HUES64 (cell line): ENCODE data around the gene TBC1D1.

ENCODE experiments used
- H3K27ac ChIP-seq: 2 replicates; pipeline ENCODE4 v1.7.0; 2013; ENCODE audit warnings: low read depth, low read length, inconsistent platforms
- H3K27me3 ChIP-seq: 2 replicates; pipeline ENCODE4 v1.6.1; 2013; ENCODE audit warnings: mild to moderate bottlenecking, low read length; ENCODE audit not compliant: insufficient read depth
- H3K36me3 ChIP-seq: 2 replicates; pipeline ENCODE4 v1.6.1; 2013; ENCODE audit warnings: mild to moderate bottlenecking, low read length; ENCODE audit not compliant: insufficient read depth
- H3K4me1 ChIP-seq: 2 replicates; pipeline ENCODE4 v1.6.1; 2013; ENCODE audit warnings: mild to moderate bottlenecking, low read length, moderate library complexity; ENCODE audit not compliant: insufficient read depth
- H3K4me3 ChIP-seq: 2 replicates; pipeline ENCODE4 v1.5.1; 2013; ENCODE audit warnings: mild to moderate bottlenecking, low read length, moderate library complexity
- H3K9ac ChIP-seq: 2 replicates; pipeline ENCODE4 v1.6.1; 2013; ENCODE audit warnings: mild to moderate bottlenecking, low read depth, low read length
- H3K9me3 ChIP-seq: 2 replicates; pipeline ENCODE4 v1.6.1; 2013; ENCODE audit warnings: low read depth, low read length; ENCODE audit not compliant: insufficient read depth
- WGBS: fragments of 150-250, 120-280 bp; methylation state at CpG from one replicate; pipeline ENCODE4 v1.1.7; 2013; ENCODE audit warnings: missing lambda C conversion rate; 5-methylcytosine and 5-hydroxymethylcytosine counted together

The TBC1D1 gene

DNA sequence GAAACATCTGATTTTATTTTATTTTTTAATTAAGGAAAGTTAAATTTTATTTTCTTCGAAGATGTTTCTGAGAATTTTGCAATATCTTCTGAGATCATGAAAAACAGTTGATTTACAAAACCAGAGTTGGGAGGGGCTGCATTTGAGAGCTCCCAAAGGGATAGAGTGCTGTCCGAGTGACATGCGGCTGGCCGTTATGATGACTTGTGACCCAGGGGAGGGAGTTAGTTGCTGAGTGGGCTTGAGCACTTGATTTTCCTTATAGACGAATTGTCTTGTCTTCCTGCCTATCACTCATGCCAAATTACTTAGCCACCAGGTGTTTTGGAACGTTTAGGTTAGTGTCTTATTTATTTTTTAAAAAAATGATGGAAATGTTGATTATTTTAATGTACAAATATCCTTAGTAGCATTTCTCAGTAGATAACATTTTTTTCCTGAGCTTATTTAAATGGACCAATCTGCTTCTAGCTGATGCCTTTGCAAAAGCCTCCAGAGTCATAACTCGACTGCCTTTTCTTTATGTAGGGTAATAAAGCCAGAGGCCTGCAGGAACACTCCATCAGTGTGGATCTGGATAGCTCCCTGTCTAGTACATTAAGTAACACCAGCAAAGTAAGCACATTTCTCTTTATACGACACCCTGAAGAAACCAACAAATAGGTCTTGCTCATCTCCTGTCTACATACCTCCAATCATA is 154.6 kb downstream of the TBC1D1 start:
- WGBS, result 96% methylated on average over 8 of the region's 8 CpGs
- H3K36me3 ChIP-seq, result peaks cover 59% of the 10 kb centered on the region
- H3K9me3 ChIP-seq, result no peaks in the 10 kb centered on the region
- H3K9ac ChIP-seq, result no peak overlapping the region
- no peak overlapping the region for H3K27ac ChIP-seq
- peaks cover 10% of the 10 kb centered on the region; the same call in 1 of the 2 replicates for H3K4me1 ChIP-seq
- H3K27me3 ChIP-seq, result no peaks in the 10 kb centered on the region
- no peak overlapping the region for H3K4me3 ChIP-seq

DNA sequence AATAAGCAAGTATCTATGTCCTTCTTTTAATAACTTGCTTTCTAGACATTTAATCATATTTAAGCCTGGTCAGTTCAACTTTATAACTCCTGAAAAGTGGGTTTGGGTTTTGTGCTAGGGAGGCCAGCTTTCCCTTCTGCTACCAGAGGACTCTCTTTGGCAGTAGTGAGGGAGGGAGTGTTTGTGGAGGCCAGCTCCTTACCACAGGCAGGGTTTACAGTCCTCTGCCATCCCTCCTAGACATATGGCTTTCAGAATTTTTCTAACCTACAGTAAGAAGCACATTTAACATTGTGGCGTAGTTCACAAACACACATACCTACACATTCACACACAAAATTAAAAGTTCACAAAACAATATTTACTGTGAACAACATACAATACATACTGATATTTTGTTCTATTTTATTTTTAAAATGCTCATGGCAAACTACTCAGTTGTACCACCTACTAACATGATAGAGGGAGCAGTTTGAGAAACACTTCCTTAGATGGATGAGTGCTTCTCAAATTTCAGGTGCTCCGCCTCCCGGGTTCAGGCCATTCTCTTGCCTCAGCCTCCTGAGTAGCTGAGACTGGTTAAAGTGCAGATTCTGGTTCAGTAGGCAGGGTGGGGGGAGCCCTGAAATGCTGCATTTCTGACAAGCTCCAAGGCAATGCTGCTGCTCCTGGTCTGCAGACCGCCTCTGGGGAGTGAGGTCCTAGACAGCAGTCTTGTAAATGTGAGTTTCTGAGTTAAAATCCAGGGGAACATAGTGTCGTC is 156.0 kb downstream of the TBC1D1 start:
- Histone ChIP-seq H3K4me1 (peaks cover 10% of the 10 kb centered on the region; the same call in 1 of the 2 replicates), H3K4me3 (no peak overlapping the region), H3K9me3 (no peaks in the 10 kb centered on the region), H3K27ac (peak overlapping the region; percentile 45; the same call in 1 of the 2 replicates), H3K27me3 (no peaks in the 10 kb centered on the region), H3K36me3 (peaks cover 67% of the 10 kb centered on the region), H3K9ac (no peak overlapping the region)
- 50% methylated on average over 4 of the region's 5 CpGs for WGBS

GRCh38 chr4:38049545-38050170 is 158.8 kb downstream of the TBC1D1 start:
- Histone ChIP-seq H3K4me3 (no peak overlapping the region), H3K27ac (no peak overlapping the region), H3K9ac (no peak overlapping the region), H3K36me3 (peaks cover 76% of the 10 kb centered on the region), H3K4me1 (peaks cover 10% of the 10 kb centered on the region; the same call in 1 of the 2 replicates), H3K27me3 (no peaks in the 10 kb centered on the region), H3K9me3 (no peaks in the 10 kb centered on the region)
- WGBS, result 95% methylated on average over 15 of the region's 15 CpGs

- Histone ChIP-seq H3K9me3 (no peaks in the 10 kb centered on the region), H3K36me3 (peaks cover 71% of the 10 kb centered on the region), H3K4me3 (no peak overlapping the region), H3K27ac (no peak overlapping the region), H3K27me3 (no peaks in the 10 kb centered on the region), H3K4me1 (peaks cover 10% of the 10 kb centered on the region; the same call in 1 of the 2 replicates), H3K9ac (no peak overlapping the region)
- 82% methylated on average over 9 of the region's 10 CpGs for WGBS
Measured at GRCh38 chr4:38050560-38051350, 159.9 kb downstream of the TBC1D1 start.

- H3K4me1 ChIP-seq, result no peaks in the 10 kb centered on the region
- no peak overlapping the region for H3K27ac ChIP-seq
- H3K4me3 ChIP-seq, result no peak overlapping the region
- no peaks in the 10 kb centered on the region for H3K9me3 ChIP-seq
- WGBS, result 89% methylated on average over 8 of the region's 8 CpGs
- no peaks in the 10 kb centered on the region for H3K27me3 ChIP-seq
- H3K36me3 ChIP-seq, result peaks cover 64% of the 10 kb centered on the region
- no peak overlapping the region for H3K9ac ChIP-seq
Measured at GRCh38 chr4:38055566-38055965, 164.7 kb downstream of the TBC1D1 start.

DNA sequence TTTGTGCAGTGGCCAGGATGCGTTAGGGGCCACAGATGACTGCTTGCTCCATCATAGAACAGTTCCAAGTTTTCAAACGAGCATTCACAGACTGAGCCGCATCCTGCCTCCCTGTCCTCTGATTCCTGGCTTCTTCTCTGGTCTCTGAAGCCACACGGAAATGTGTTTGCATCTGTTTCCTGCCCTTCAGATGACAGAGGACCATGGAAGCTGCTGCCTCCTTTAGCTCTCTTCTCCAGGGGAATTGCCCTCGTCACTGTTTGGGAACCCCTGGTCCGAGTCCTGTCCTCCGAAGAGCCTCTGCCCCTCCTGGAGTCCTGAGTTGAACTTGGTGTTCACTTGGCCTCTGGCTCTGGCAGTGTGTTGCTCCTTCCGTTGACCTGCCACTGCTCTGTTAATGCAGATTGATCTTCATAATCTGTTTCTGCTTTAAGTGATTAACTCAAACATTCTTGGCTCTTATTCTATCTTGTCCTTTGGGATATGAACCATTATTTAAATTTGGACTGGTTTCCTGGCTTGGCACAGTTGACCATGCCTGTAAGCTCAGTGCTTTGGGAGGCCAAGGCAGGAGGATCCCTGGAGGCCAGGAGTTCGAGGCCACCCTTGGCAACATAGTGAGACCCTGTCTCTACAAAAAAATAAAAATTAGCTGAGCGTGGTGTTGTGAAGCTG is 165.3 kb downstream of the TBC1D1 start:
- peaks cover 61% of the 10 kb centered on the region for H3K36me3 ChIP-seq
- 94% methylated on average over 10 of the region's 10 CpGs for WGBS
- no peak overlapping the region for H3K9ac ChIP-seq

GRCh38 chr4:38058151-38058550 is 167.3 kb downstream of the TBC1D1 start:
- Histone ChIP-seq H3K4me1 (no peaks in the 10 kb centered on the region), H3K36me3 (peaks cover 46% of the 10 kb centered on the region), H3K27me3 (no peaks in the 10 kb centered on the region), H3K9me3 (no peaks in the 10 kb centered on the region), H3K9ac (no peak overlapping the region), H3K27ac (no peak overlapping the region), H3K4me3 (no peak overlapping the region)
- 93% methylated on average over 4 of the region's 4 CpGs for WGBS

More for the DNA sequence above, 165.3 kb downstream of the TBC1D1 start:
- H3K9me3 ChIP-seq, result no peaks in the 10 kb centered on the region
- H3K4me3 ChIP-seq, result no peak overlapping the region
- H3K27me3 ChIP-seq, result no peaks in the 10 kb centered on the region
- no peak overlapping the region for H3K27ac ChIP-seq
- no peaks in the 10 kb centered on the region for H3K4me1 ChIP-seq

DNA sequence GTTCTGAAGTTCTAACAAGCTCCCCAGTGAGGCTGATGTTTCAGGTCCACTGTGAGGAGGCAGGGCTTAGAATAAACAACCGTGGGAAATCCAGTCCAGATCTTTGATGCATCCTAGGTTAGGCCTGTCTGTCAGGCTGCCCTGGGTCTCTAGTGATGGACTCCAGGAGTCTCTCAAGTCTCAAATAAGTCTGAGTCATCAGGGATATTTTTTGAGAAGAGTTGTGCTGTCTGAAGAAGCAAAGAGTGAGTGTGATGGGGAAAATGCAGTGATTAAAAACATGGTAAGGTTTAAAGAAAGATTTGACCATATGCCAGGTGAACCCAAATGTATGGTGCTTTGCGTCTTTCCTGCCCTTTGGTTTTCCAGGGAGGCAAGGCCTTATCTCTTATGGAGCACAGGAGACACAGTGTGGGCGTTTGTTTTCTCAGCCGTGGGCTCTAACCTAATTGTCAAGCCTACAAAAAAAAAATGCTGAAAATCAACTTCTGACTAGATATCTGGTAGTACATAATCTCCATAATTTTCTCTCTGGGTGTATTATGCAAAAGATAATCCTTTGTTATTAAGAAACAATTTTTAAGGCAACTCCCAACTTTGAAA is 170.0 kb downstream of the TBC1D1 start:
- H3K9ac ChIP-seq, result no peak overlapping the region

GRCh38 chr4:38062088-38062775 is 171.3 kb downstream of the TBC1D1 start:
- Histone ChIP-seq H3K9me3 (no peaks in the 10 kb centered on the region), H3K4me1 (no peaks in the 10 kb centered on the region), H3K9ac (no peak overlapping the region), H3K4me3 (no peak overlapping the region), H3K27me3 (no peaks in the 10 kb centered on the region), H3K36me3 (peaks cover 19% of the 10 kb centered on the region), H3K27ac (no peak overlapping the region)
- 48% methylated on average over 9 of the region's 11 CpGs for WGBS

More for the DNA sequence above, 170.0 kb downstream of the TBC1D1 start:
- Histone ChIP-seq H3K27ac (no peak overlapping the region), H3K27me3 (no peaks in the 10 kb centered on the region), H3K4me3 (no peak overlapping the region), H3K4me1 (no peaks in the 10 kb centered on the region), H3K9me3 (no peaks in the 10 kb centered on the region), H3K36me3 (peaks cover 25% of the 10 kb centered on the region)
- 67% methylated on average over 4 of the region's 4 CpGs for WGBS

DNA sequence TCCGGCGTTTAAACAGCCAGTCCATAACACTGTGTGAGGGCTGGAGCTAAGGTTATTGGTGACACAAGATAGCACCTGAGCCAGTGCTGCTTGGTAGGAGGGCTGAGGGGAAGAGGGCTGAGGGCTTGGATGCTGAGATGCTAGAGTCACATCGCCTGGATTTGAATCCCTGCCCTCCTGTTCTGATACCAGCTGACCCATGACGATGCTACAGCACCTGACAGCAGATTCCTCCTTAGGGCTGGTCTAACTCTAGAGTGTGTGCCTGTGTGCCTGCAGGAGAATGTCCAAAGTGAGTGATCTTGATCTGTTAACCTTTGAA is 171.9 kb downstream of the TBC1D1 start:
- Histone ChIP-seq H3K27me3 (no peaks in the 10 kb centered on the region), H3K36me3 (peaks cover 16% of the 10 kb centered on the region), H3K9ac (no peak overlapping the region), H3K27ac (no peak overlapping the region), H3K4me3 (no peak overlapping the region), H3K4me1 (no peaks in the 10 kb centered on the region), H3K9me3 (no peaks in the 10 kb centered on the region)
- 85% methylated on average over 4 of the region's 4 CpGs for WGBS
